GM18526 (cell line): Measurements from ENCODE around the gene CRIP3.

Experiments used
- POLR2A ChIP-seq: IDR thresholded peaks from 3 replicates; pipeline ENCODE4 v1.6.1; 2011; ENCODE audit not compliant: insufficient read length; ENCODE audit errors: extremely low read depth

The CRIP3 gene

DNA sequence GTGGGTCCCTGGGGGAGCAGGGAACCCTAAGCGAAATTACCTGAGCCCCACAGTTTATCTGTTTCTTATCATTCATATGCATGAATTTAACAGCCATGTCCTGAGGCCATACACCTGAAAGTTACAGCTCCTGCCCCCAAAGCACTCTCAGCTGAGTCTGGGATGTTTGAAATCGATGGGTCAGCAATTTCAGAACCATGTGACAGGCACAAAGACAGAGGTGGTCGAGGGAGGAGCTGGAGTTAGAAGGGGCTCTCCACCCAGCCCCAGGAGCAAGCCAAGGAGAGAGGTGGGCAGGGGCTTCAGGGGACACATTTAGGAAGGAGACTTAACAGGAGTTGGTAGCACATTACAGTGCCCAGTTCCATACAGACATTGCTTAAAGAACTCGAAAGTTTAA is 50.4 kb downstream of the CRIP3 start:
- no peak for TF ChIP-seq POLR2A

DNA sequence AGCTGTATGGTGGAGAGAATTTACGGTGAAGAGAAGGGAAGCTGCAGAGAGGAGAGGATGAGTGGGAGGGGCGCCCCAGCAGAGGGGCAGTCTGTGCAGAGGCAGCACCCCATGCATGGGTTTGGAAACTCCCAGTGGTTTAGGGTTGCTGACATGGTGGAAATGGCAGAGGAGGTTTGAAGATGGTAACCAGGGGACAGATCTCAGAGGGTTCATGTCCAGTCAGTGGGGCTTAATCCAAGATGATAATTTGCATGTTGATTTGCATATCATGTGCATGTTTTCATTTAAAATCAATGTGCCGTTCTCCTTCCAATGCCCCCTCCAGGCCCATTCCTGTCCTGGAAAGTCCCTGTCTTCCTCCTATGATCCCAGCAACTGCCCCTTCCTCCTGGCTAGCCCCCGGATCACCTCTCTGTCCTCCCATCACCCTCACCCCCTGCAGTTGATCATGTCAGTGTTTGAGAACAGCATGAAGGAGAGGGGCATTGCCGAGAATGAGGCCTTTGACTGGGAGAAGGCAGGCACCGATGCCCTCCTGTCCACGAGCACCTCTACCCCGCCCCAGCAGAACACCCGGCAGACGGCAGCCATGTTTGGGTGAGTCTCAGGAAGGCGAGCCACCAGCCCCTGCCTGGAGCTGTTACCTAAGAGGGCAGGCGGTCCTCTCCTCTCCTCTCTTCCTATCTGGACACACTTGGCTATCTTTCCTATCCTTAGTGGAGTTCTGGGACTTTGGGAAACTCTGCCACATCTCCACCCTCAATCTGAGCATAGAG is 51.1 kb downstream of the CRIP3 start:
- TF ChIP-seq POLR2A, result no peak

DNA sequence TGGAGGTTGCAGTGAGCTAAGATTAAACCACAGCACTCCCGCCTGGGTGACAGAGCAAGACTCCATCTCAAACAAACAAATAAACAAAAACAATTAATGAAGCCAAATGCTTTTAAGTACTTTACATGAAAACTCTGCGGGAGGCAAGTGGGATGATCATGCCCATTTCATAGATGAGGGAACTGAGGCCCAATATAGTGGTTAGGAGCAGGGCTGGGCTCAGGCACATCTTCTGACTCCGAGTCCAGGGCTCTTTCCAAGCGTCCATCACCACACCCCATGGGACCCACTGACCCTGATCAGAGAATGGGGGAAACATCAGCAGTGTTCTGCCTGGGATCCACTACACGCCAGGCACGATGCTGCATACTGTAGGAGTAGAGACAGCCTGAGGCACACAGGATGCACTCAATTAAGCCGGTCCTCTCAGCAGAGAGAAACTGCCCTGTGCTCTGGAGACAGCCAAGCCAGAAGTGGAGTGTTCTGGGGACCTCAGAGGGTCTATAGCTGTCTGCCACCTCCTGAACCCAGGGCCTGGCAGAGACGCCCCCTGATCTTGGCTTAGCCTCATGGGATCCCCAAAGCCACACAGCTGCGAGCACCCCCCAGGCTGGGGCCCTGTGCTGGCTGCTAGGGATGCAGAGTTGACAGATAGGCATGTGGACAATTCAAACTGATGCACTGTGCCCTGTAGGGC is 51.8 kb downstream of the CRIP3 start:
- TF ChIP-seq POLR2A, result no peak
